GM19035 (cell line): ENCODE measurements around the gene ADSL.
"Not testable (repeated sequence)": the region's sequence is repeated elsewhere in the genome, so short reads cannot be mapped to it uniquely, and the experiment has no call there.

Experiments used
- ATAC-seq: cut with Tn5 transposase; IDR thresholded peaks from one replicate; pipeline ENCODE4 v1.9.1; 2021; ENCODE audit not compliant: unreplicated experiment

Gene ADSL

DNA sequence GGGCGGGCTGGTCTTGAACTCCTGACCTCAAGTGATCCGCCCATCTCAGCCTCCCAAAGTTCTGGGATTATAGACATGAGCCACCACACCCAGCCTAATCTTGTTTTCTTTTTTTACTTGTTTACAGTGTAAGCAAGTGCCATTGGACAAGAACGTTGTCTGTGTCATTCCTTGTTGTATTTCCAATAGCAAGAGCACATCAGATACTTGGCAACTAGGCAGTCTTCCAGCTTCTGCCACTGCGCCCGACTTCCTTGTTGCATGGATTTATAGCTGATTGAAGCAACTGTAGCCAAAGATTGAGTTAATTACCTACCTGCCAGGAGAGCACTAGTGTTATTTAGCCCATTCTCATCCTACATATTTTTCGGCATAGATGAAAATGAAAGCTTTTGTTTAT is 21.0 kb downstream of the ADSL start:
- no peak for ATAC-seq

- ATAC-seq: no peak
Observed at GRCh38 chr22:40368016-40368415, 21.7 kb downstream of the ADSL start.

GRCh38 chr22:40368836-40369235 is 22.5 kb downstream of the ADSL start:
- no peak for ATAC-seq

DNA sequence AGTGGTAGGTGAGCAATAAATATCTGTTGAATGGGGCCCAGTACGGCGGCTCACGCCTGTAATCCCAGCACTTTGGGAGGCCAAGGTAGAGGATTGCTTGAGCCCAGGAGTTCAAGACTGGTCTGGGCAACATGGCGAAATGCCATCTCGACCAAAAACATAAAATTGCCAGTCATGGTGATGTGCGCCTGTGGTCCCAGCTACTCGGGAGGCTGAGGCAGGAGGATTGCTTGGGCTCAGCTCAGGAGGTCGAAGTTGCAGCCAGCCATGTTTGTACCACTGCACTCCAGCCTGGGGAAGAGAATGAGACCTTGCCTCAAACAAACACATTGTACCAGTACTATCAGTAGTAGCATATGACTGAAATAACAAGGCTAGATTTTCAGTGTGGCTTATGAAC is 28.3 kb downstream of the ADSL start:
- ATAC-seq: no peak

DNA sequence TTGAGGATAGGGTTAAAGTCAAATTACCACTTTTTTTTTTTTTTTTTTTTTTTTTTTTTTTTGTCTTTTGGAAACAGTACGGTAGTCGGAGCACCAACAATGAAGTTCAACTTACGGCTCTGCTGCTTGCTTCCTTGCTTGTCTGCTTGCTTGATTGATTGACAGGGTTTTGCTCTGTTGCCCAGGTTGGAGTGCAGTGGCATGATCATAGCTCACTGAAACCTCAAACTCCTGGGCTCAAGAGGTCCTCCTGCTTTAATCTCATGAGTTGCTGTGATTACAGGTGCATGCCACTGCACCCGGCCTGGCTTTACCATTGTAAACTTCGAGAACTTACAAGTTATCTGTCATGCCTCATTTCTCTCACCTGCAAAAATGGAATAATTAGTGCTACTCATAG is 29.8 kb downstream of the ADSL start:
- ATAC-seq: no peak

DNA sequence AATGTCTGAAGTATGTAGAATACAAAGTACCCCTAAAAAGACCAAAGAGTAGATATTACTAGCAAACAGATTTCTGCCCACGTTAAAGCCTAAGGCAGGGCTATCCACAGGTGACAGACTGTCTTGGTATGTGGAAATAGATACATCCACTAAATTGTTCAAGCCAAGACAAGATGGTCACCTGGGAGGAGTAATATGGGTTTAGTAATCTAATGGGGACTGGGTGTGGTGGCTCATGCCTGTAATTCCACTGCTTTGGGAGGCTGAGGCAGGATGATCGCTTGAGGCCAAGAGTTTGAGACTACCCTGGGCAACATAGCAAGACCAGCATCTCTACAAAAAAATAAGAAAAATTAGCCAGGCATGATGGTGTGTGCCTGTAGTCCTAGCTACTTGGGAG is 31.6 kb downstream of the ADSL start:
- ATAC-seq: no peak

DNA sequence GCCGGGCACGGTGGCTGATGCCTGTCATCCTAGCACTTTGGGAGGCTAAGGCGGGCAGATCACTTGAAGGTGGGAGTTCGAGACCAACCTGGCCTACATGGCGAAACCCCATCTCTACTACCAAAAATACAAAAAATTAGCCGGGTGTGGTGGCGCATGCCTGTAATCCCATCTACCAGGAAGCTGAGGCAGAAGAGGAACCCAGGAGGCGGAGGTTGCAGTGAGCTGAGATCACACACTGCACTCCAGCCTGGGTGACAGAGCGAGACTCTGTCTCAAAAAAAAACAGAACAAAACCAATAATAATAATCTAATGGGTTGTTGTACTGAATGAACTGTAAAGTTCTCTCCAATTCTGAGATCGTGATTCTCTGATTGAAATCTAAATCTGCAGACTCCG is 32.1 kb downstream of the ADSL start:
- not testable (repeated sequence) for ATAC-seq

DNA sequence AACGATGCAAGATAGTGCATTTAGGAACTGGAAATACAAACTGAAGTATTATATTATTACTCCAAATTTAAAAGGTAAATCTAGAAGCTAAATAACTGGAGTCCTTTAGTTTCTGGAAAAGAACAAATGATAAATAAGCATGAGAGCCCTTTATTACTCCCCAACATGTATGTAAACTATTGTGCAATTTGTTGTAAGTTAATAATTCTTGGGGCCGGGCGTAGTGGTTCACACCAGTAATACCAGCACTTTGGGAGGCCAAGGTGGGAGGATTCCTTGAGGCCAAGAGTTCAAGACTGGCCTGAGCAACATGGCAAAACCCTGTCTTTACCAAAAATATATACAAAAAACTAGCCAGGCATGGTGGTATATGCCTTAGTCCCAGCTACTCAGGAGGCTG is 35.2 kb downstream of the ADSL start:
- ATAC-seq: no peak

DNA sequence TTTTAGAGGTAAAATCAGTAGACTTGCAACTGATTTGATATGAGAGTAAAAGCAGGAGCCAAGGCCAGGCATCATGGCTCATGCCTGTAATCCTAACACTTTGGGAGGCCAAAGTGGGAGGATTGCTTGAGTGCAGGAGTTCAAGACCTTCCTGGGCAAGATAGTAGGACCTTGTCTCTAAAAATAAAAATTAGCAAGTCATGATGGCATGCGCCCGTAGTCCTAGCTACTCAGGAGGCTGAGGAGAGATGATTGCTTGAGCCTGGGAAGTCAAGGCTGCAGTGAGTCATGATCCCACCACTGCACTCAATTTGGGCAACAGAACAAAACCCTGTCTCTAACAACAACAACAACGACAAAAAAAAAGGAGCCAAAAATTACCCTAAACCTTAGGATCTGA is 37.6 kb downstream of the ADSL start:
- no peak for ATAC-seq

- no peak for ATAC-seq
Observed at GRCh38 chr22:40385036-40385782, 38.9 kb downstream of the ADSL start.

GRCh38 chr22:40387746-40388145 is 41.4 kb downstream of the ADSL start:
- ATAC-seq: no peak

- no peak for ATAC-seq
Observed at GRCh38 chr22:40388231-40388630, 41.9 kb downstream of the ADSL start.

- ATAC-seq: no peak
Observed at GRCh38 chr22:40391417-40391816, 45.1 kb downstream of the ADSL start.

DNA sequence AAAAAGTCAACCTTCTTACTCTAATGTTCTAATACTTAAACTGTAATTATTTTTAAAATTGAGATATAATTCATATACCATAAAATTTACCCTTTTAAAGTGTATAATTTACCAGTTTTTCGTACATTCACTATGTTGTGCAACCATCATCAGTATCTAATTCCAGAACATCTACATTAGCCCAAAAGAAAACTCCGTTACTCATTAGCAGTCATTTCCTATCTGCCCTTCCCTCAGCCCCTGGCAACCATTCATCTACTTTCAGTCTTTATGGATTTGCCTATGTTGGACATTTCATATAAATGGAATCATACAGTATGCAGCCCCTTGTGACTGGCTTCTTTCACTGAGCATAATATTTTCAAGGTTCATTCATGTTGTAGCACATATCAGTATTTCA is 46.3 kb downstream of the ADSL start:
- ATAC-seq: no peak

GRCh38 chr22:40394607-40395006 is 48.3 kb downstream of the ADSL start:
- no peak for ATAC-seq

DNA sequence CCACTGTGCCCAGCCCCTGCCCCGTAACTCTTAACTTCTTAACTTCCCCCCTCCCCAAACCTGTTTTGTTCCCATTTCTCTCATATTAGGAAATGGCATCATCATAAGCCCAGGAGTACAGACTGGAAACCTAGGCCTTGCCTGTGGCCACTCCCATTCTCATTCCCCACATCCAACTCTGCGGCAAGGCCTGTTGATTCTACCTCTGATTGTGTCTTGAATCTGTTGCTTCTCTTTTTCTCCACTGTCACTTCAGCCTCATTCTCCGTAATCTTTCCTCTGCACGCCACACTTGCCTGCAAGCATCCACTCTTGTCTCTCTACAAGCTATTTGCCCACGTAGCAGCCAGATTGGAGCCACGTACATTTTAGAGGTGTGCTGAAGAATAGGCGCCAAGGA is 49.3 kb downstream of the ADSL start:
- ATAC-seq: no peak

DNA sequence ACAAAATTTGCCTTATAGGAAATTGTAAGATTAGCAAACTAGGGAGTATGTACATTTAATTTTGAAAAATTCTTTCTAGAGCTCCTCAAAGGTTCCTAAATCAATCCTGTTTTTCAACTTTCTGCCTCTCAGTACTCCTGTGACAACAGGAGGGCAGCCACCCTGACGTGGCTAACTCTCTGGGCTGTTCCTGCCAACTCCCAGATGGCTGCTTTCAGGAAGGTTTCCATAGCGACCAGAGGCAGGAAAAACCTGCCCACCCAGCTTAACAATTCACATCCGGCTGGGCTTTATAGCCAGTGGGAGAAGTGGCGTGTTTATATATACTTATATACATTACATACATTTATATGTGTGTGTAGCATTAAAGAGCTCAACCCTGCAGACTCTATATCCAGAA is 50.6 kb downstream of the ADSL start:
- ATAC-seq: no peak

GRCh38 chr22:40397396-40397795 is 51.1 kb downstream of the ADSL start:
- ATAC-seq: no peak

DNA sequence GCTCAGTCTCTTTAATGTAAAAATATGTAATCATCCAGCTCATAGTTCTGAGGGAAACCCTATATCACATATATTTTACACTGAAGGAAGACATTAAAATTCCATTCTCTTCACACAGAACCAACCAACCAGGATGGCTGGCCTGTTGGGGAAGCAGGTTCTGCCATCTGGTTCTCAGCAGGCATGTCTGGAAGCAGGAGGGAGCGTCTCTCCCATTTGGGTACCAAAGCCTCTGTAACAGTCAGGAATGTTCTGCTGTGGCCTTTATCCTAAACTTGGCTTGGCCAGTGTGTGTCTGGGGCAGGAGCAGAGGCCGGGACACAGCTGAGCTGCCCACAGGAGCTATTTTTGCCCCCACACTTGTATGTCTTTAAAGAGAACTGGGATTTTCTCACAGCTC is 53.3 kb downstream of the ADSL start:
- ATAC-seq: no peak

DNA sequence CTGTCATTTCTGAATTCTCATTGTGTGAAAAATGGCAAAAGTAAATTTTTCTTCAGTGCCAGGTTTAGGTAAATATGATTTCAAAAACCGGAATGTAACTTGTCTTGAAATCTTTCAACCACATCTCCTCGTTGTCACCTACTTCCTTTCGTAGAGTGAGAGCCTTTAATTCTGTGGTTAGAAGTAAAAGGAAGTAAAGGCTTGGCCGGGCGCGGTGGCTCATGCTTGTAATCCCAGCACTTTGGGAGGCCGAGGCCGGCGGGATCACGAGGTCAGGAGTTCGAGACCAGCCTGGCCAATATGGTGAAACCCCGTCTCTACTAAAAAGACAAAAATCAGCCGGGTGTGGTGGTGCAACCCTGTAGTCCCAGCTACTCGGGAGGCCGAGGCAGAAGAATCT is 53.9 kb downstream of the ADSL start:
- no peak for ATAC-seq

- no peak for ATAC-seq
Observed at GRCh38 chr22:40401532-40401931, 55.2 kb downstream of the ADSL start.

- no peak for ATAC-seq
Observed at GRCh38 chr22:40401981-40402406, 55.7 kb downstream of the ADSL start.

DNA sequence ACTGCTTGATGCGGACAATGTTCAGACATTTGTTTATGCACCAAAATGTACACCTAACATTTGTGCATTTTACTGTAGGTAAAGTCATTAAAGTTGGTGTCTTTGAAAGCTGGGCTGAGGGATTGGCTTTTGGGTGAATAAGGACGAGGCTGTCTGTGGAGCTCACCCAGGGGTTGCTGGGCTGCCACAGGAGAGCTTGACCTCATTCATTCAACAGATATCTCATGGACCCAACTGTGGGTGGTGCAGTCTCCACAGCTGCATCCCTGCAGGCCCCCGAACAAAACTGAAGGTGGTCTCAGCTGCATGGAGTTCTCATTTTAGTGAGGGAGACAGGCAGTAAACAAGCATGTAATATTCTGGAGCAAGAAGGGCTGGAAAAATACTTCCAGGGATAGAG is 56.8 kb downstream of the ADSL start:
- ATAC-seq: no peak
